K562 (cell line): Measurements from ENCODE around the gene ANKMY2. TPM values are rescaled to one million over a fixed set of nuclear protein-coding genes. Genes with fewer than 3 reads are reported as not detected.

Experiments
- ATAC-seq: fragments of 200-7000 bp; cut with Tn5 transposase; 3 replicates; pipeline ENCODE4 v1.9.1; 2020; ENCODE audit warnings: moderate library complexity
- BruUV-seq: library from RNA; stranded (reverse); fragments of 400-500 nt; replicated peaks from 2 replicates; lab custom pipeline; 2021; lab: Mats Ljungman, UMichigan
- CTCF ChIA-PET: fragments of 300-600 bp; formaldehyde crosslinking; extraction: SDS; loops from one replicate; lab custom pipeline; 2021; ENCODE audit warnings: low intra/inter-chr PET ratio; lab: Yijun Ruan, JAX
- POLR2A ChIA-PET: fragments of 300-600, 350-650 bp; sonication (Branson Sonifier 250); formaldehyde crosslinking; extraction: SDS; loops from one replicate; lab custom pipeline; 2021; ENCODE audit warnings: antibody characterized with exemption, inconsistent platforms; lab: Yijun Ruan, JAX
- DNase-seq, 4 experiments: peaks; one replicate each; pipeline versions ENCODE4 v3.0.0 to v3.0.0-alpha.2; 2011 to 2018; ENCODE audit warnings: low spot score in 3 of 4, mixed read lengths in 3 of 4; ENCODE audit errors: extremely low read depth in 1 of 4
- FAIRE-seq: peaks from 2 replicates; lab custom pipeline; 2011; peaks lifted over from hg19 to GRCh38; lab: Jason Lieb, UNC
- H2AFZ ChIP-seq: 2 replicates; pipeline ENCODE4 v1.6.0; 2011; ENCODE audit warnings: low read depth, low read length, control low read depth, inconsistent platforms
- H3K27ac ChIP-seq: fragments of 200-600 bp; 3 replicates; pipeline ENCODE4 v1.8.0; 2011; ENCODE audit warnings: low read depth, mild to moderate bottlenecking, control low read depth, inconsistent platforms, low read length, moderate library complexity, mixed read lengths; ENCODE audit errors: extremely low read depth
- H3K27me3 ChIP-seq, 2 experiments: fragments of 300-600 bp in 1 of 2; 2 replicates in 1 of 2; 3 replicates in 1 of 2; pipeline versions ENCODE4 v1.6.0 to v1.8.0; 2011; ENCODE audit warnings: inconsistent platforms in 2 of 2, low read length in 2 of 2, mild to moderate bottlenecking in 1 of 2, mixed read lengths in 1 of 2, moderate library complexity in 1 of 2; ENCODE audit not compliant: control insufficient read depth in 2 of 2, insufficient read depth in 2 of 2
- H3K36me3 ChIP-seq: fragments of 300-600 bp; 3 replicates; pipeline ENCODE4 v1.8.0; 2011; ENCODE audit warnings: mild to moderate bottlenecking, low read length, inconsistent platforms; ENCODE audit not compliant: control insufficient read depth, insufficient read depth
- H3K4me1 ChIP-seq, 2 experiments: fragments of 200-600 bp in 1 of 2; replicated peaks in 1 of 2; 2 replicates in 1 of 2; 3 replicates in 1 of 2; pipeline versions ENCODE4 v1.5.1 to v1.8.0; 2011; ENCODE audit warnings: inconsistent platforms in 2 of 2, low read length in 2 of 2, mild to moderate bottlenecking in 1 of 2, mixed read lengths in 1 of 2, moderate library complexity in 1 of 2; ENCODE audit not compliant: control insufficient read depth in 2 of 2, insufficient read depth in 2 of 2
- H3K4me2 ChIP-seq: 2 replicates; pipeline ENCODE4 v1.6.1; 2011; ENCODE audit warnings: low read length, control low read depth, inconsistent platforms, mixed read lengths; ENCODE audit not compliant: insufficient read depth
- H3K4me3 ChIP-seq: fragments of 200-600 bp; sonication (generic), shearing (Covaris generic); 2 replicates; pipeline ENCODE4 v1.5.1; 2016; ENCODE audit warnings: control low read depth, inconsistent platforms
- H3K79me2 ChIP-seq: fragments of 200-600 bp; 3 replicates; pipeline ENCODE4 v1.8.0; 2011; ENCODE audit warnings: low read length, inconsistent platforms; ENCODE audit not compliant: control insufficient read depth, insufficient read depth
- H3K9ac ChIP-seq, 2 experiments: 2 replicates each; pipeline versions ENCODE4 v1.6.0 to v1.6.1; 2011; ENCODE audit warnings: low read depth in 2 of 2, low read length in 2 of 2, control low read depth in 1 of 2, inconsistent platforms in 1 of 2, mild to moderate bottlenecking in 1 of 2, mixed read lengths in 1 of 2; ENCODE audit not compliant: insufficient read depth in 1 of 2
- H3K9me1 ChIP-seq: one replicate; pipeline ENCODE4 v1.6.0; 2011; ENCODE audit warnings: inconsistent platforms, mild to moderate bottlenecking, low read length, moderate library complexity; ENCODE audit not compliant: control insufficient read depth, insufficient read depth
- H3K9me3 ChIP-seq: replicated peaks from 2 replicates; pipeline ENCODE4 v1.5.1; 2011; ENCODE audit warnings: low read depth, low read length, inconsistent platforms; ENCODE audit not compliant: control insufficient read depth, insufficient read depth
- H4K20me1 ChIP-seq: replicated peaks from 2 replicates; pipeline ENCODE4 v1.6.1; 2011; ENCODE audit warnings: low read length, inconsistent platforms, mixed read lengths; ENCODE audit not compliant: control insufficient read depth, insufficient read depth
- CBFA2T2 ChIP-seq: fragments of 450-650 bp; conservative IDR thresholded peaks from 2 replicates; pipeline ENCODE4 v1.6.1; 2017; ENCODE audit warnings: mild to moderate bottlenecking
- JUND ChIP-seq, 2 experiments: IDR thresholded peaks; 2 replicates in 1 of 2; 3 replicates in 1 of 2; pipeline ENCODE4 v1.6.1; 2011; ENCODE audit warnings: borderline replicate concordance in 2 of 2, low read depth in 2 of 2, low read length in 2 of 2, improper control_type of control experiment in 1 of 2, missing biosample characterization in 1 of 2, missing genetic modification characterization in 1 of 2, missing genetic modification reagents in 1 of 2
- KAT2B ChIP-seq: IDR thresholded peaks from one replicate; pipeline ENCODE4 v1.6.1; 2012; ENCODE audit warnings: low read depth, mild to moderate bottlenecking, control low read depth, inconsistent platforms, low read length, moderate library complexity
- MAFK ChIP-seq: IDR thresholded peaks from 2 replicates; pipeline ENCODE4 v1.6.1; 2011; ENCODE audit warnings: low read length, improper control_type of control experiment
- NR2F6 ChIP-seq: fragments of 450-650 bp; formaldehyde crosslinking; IDR thresholded peaks from 2 replicates; pipeline ENCODE4 v1.4.0; 2020; ENCODE audit warnings: mild to moderate bottlenecking
- RBBP5 ChIP-seq: fragments of 200-600 bp; sonication (generic); IDR thresholded peaks from 2 replicates; pipeline ENCODE4 v1.6.1; 2012; ENCODE audit warnings: borderline replicate concordance, mild to moderate bottlenecking, low read length, control low read depth, inconsistent platforms; ENCODE audit not compliant: insufficient read depth, poor library complexity, severe bottlenecking
- RBM17 ChIP-seq: fragments of 200-400 bp; formaldehyde crosslinking; IDR thresholded peaks from 2 replicates; pipeline ENCODE4 v1.6.1; 2017; ENCODE audit warnings: low read depth, mild to moderate bottlenecking, low read length, borderline replicate concordance
- TBP ChIP-seq: optimal IDR thresholded peaks from 2 replicates; pipeline ENCODE3; 2011; ENCODE audit warnings: low read depth, low read length, improper control_type of control experiment
- ZBTB7A ChIP-seq: IDR thresholded peaks from 2 replicates; pipeline ENCODE4 v1.6.1; 2011; ENCODE audit warnings: low read depth, mild to moderate bottlenecking, low read length, moderate library complexity, borderline replicate concordance; ENCODE audit not compliant: control insufficient read depth
- ZNF445 ChIP-seq: fragments of 250-450 bp; sonication (Bioruptor Pico); IDR thresholded peaks from 2 replicates; pipeline ENCODE4 v1.4.0; 2020; ENCODE audit warnings: low read depth, mild to moderate bottlenecking, moderate library complexity
- WGBS: fragments of 100-300 bp; shearing (Covaris generic); methylation state at CpG from one replicate; pipeline ENCODE4 v1.1.6; 2016; ENCODE audit warnings: low coverage, mixed read lengths; ENCODE audit not compliant: insufficient coverage; ENCODE audit errors: missing lambda C conversion rate; 5-methylcytosine and 5-hydroxymethylcytosine counted together
- in situ Hi-C: fragments of 300-500 bp; cut with MboI; formaldehyde crosslinking; loops from 4 replicates; pipeline ENCODE4 v1.15.0; 2018; ENCODE audit warnings: inconsistent platforms, mixed read lengths
- intact Hi-C: fragments of 100-400 bp; cut with micrococcal nuclease; formaldehyde crosslinking; loops from 2 replicates; pipeline ENCODE4 v1.14.2; 2022
- polyA plus RNA-seq, 8 experiments: library from polyadenylated mRNA; depleted of rRNA in 4 of 8; stranded (reverse) in 5 of 8; unstranded in 3 of 8; fragments of >200 nt; fragmentation: Nextera tagmentation in 2 of 8; fragmentation: Illumina TruSeq in 1 of 8; extraction: Ambion mirVana in 2 of 8; extraction: Trizol in 1 of 8; gene quantifications; 2 replicates each; pipeline versions ENCODE4 v1.2.1 to v1.2.3, GENCODE V29; 2011 to 2014; ENCODE audit warnings: inconsistent platforms in 1 of 8, missing spikeins in 1 of 8
- total RNA-seq, 7 experiments: library from RNA; depleted of rRNA in 6 of 7; stranded (reverse); fragments of >200 nt in 6 of 7; fragmentation: Illumina TruSeq in 2 of 7; extraction: Trizol in 2 of 7; gene quantifications; 2 replicates each; pipeline versions ENCODE4 v1.2.1 to v1.2.3, GENCODE V29; 2011 to 2021; ENCODE audit warnings: low replicate concordance in 1 of 7
- TF ChIP-seq, protein P1 (sequence below), 2 experiments: fragments of 450-650 bp; IDR thresholded peaks; 2 replicates each; pipeline ENCODE4 v1.6.1; 2018; ENCODE audit warnings: mild to moderate bottlenecking in 2 of 2, low read depth in 1 of 2; ENCODE audit not compliant: partially characterized antibody in 2 of 2
- TF ChIP-seq, protein P2 (sequence below): fragments of 250-450 bp; sonication (Bioruptor Pico); IDR thresholded peaks from 2 replicates; pipeline ENCODE4 v1.8.0; 2021; ENCODE audit warnings: borderline replicate concordance, mild to moderate bottlenecking, moderate library complexity; ENCODE audit not compliant: poor library complexity, severe bottlenecking

Gene ANKMY2
- total and polyA plus RNA-seq, 9 of the 15 experiments (the other 6 are each of a cell fraction or from before 2014, with no cell fraction given): 38.9 to 71.5 (median 48.8) TPM

DNA sequence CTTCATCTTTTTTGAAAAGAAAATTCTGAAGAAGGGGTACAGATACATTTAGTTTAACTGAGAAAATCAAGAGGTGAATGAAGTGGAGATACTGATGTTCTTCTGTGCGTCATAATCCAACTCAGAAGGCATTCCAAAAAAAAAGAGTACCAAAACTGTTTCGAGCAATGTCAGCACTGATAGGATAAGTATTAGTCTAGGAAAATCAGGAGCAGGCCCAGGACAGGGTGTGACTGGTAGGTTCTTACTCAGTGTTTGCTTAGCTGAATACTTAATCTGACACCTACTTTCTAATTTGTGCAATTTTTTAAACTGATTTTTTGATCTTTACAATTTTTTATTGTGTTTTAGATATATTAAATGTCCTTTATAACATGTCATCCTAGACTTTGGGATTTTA lies 4.7 kb upstream of the ANKMY2 start:
- Histone ChIP-seq H3K4me1 (peaks cover 8 to 35% of the 10 kb centered on the region in 2 experiments; a peak in 4 of 5 replicates), H3K9me1 (no peaks in the 10 kb centered on the region), H3K27me3 (no peaks in the 10 kb centered on the region), H3K27ac (no peak overlapping the region), H3K79me2 (peaks cover 96% of the 10 kb centered on the region), H3K9ac (no peak overlapping the region), H3K9me3 (no peaks in the 10 kb centered on the region), H3K36me3 (peaks cover 47% of the 10 kb centered on the region), H3K4me2 (no peak overlapping the region), H4K20me1 (peaks cover 26% of the 10 kb centered on the region), H3K4me3 (no peak overlapping the region), H2AFZ (no peak overlapping the region)
- in situ Hi-C loops: no loop called here
- BruUV-seq: no TSS peak
- POLR2A ChIA-PET: no interaction called here
- no peak for DNase-seq
- 57% methylated on average over 2 of the region's 2 CpGs for WGBS
- CTCF ChIA-PET: no interaction called here
- no peak for ATAC-seq
- no peak for FAIRE-seq
- no peak for TF ChIP-seq CBFA2T2
- TF ChIP-seq ZBTB7A: no peak
- TF ChIP-seq NR2F6 (CRISPR knock-in tag): no peak
- TF ChIP-seq, protein P1, sequence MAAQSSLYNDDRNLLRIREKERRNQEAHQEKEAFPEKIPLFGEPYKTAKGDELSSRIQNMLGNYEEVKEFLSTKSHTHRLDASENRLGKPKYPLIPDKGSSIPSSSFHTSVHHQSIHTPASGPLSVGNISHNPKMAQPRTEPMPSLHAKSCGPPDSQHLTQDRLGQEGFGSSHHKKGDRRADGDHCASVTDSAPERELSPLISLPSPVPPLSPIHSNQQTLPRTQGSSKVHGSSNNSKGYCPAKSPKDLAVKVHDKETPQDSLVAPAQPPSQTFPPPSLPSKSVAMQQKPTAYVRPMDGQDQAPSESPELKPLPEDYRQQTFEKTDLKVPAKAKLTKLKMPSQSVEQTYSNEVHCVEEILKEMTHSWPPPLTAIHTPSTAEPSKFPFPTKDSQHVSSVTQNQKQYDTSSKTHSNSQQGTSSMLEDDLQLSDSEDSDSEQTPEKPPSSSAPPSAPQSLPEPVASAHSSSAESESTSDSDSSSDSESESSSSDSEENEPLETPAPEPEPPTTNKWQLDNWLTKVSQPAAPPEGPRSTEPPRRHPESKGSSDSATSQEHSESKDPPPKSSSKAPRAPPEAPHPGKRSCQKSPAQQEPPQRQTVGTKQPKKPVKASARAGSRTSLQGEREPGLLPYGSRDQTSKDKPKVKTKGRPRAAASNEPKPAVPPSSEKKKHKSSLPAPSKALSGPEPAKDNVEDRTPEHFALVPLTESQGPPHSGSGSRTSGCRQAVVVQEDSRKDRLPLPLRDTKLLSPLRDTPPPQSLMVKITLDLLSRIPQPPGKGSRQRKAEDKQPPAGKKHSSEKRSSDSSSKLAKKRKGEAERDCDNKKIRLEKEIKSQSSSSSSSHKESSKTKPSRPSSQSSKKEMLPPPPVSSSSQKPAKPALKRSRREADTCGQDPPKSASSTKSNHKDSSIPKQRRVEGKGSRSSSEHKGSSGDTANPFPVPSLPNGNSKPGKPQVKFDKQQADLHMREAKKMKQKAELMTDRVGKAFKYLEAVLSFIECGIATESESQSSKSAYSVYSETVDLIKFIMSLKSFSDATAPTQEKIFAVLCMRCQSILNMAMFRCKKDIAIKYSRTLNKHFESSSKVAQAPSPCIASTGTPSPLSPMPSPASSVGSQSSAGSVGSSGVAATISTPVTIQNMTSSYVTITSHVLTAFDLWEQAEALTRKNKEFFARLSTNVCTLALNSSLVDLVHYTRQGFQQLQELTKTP (IDR thresholded peaks at IDR 0.05; ENCODE audit: low read depth in 1 of 2, partially characterized antibody in 2 of 2): no peak
- TF ChIP-seq, protein P2, sequence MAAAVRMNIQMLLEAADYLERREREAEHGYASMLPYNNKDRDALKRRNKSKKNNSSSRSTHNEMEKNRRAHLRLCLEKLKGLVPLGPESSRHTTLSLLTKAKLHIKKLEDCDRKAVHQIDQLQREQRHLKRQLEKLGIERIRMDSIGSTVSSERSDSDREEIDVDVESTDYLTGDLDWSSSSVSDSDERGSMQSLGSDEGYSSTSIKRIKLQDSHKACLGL: no peak
- no peak for TF ChIP-seq KAT2B
- TF ChIP-seq RBBP5: no peak
- TF ChIP-seq ZNF445 (CRISPR knock-in tag): no peak
- no peak for TF ChIP-seq TBP
- no peak for TF ChIP-seq RBM17
- no peak for TF ChIP-seq MAFK
- TF ChIP-seq JUND (IDR thresholded peaks at IDR 0.05; ENCODE audit: borderline replicate concordance, low read depth, low read length): no peak
- TF ChIP-seq JUND (tag; IDR thresholded peaks at IDR 0.05; ENCODE audit: borderline replicate concordance, low read depth, low read length): no peak
- intact Hi-C loops: no loop called here
